ENCODE data around the gene PRPF19. TPM values are rescaled to one million over a fixed set of nuclear protein-coding genes. Genes with fewer than 3 reads are reported as not detected.

PRPF19 gene
- total and polyA plus RNA-seq, 2 donors from 2014 or later = 70.7 to 72.1 TPM

- Histone ChIP-seq H3K9me3 (ENCODE audit: control insufficient read depth in 2 of 3, insufficient read depth in 1 of 3, low read length in 3 of 3) (no peaks in the 10 kb centered on the region), H3K36me3 (ENCODE audit: control insufficient read depth in 2 of 3, insufficient read depth in 3 of 3, low read length in 3 of 3) (peaks cover 8 to 31% (median 21%) of the 10 kb centered on the region in 3 donors), H3K4me3 (ENCODE audit: low read length in 3 of 3) (no peak overlapping the region), H3K27ac (ENCODE audit: low read depth in 2 of 2, low read length in 2 of 2) (no peak overlapping the region), H3K9ac (ENCODE audit: low read length in 3 of 3) (no peak overlapping the region), H3K27me3 (ENCODE audit: control insufficient read depth, insufficient read depth, low read length) (no peaks in the 10 kb centered on the region), H3K4me1 (ENCODE audit: control insufficient read depth in 2 of 3, insufficient read depth in 2 of 3, low read depth in 1 of 3, low read length in 3 of 3) (peaks cover 0 to 12% (median 0%) of the 10 kb centered on the region in 3 donors)
- FAIRE-seq = no peak
- TF ChIP-seq CTCF (IDR thresholded peaks at IDR 0.05; ENCODE audit: borderline replicate concordance, extremely low read depth, insufficient read depth) = no peak
- peak in 1 of 5 donors; percentile 39 for DNase-seq
- intact Hi-C loops (cut with DNase I) = no loop called here
Measured at GRCh38 chr11:60921259-60921658, 14.9 kb upstream of the PRPF19 start.

DNA sequence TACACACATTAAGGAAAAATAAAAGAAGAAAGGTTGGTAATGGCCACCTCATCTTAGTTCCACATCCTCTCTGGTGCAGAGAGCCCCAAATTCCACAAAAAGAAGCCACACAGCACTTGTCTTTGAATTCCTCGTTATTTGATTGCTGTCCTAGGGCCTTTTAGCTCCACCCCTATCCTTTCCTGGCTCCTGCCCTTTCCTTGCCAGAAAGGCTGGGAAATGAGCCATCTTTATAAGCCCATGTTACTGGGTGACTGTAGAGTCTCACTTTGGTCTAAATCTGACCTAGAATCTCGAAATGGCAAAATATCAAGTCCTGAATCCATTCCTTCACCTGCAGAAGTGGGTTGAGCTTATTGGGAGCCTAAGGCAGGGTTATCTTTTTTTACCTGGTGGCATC is 13.6 kb upstream of the PRPF19 start:
- no peaks in the 10 kb centered on the region for H3K27me3 ChIP-seq (ENCODE audit: control insufficient read depth, insufficient read depth, low read length)
- peaks cover 8 to 31% (median 21%) of the 10 kb centered on the region in 3 donors for H3K36me3 ChIP-seq (ENCODE audit: control insufficient read depth in 2 of 3, insufficient read depth in 3 of 3, low read length in 3 of 3)
- peaks cover 3 to 18% (median 3%) of the 10 kb centered on the region in 3 donors for H3K4me1 ChIP-seq (ENCODE audit: control insufficient read depth in 2 of 3, insufficient read depth in 2 of 3, low read depth in 1 of 3, low read length in 3 of 3)
- intact Hi-C loops (cut with DNase I) = no loop called here
- H3K27ac ChIP-seq (ENCODE audit: low read depth in 2 of 2, low read length in 2 of 2) = no peak overlapping the region
- FAIRE-seq = no peak
- TF ChIP-seq CTCF (IDR thresholded peaks at IDR 0.05; ENCODE audit: borderline replicate concordance, extremely low read depth, insufficient read depth) = no peak
- no peak overlapping the region for H3K9ac ChIP-seq (ENCODE audit: low read length in 3 of 3)
- no peak overlapping the region for H3K4me3 ChIP-seq (ENCODE audit: low read length in 3 of 3)
- no peaks in the 10 kb centered on the region for H3K9me3 ChIP-seq (ENCODE audit: control insufficient read depth in 2 of 3, insufficient read depth in 1 of 3, low read length in 3 of 3)
- no peak for DNase-seq

GRCh38 chr11:60919320-60919719 is 12.9 kb upstream of the PRPF19 start:
- peaks cover 8 to 31% (median 21%) of the 10 kb centered on the region in 3 donors for H3K36me3 ChIP-seq (ENCODE audit: control insufficient read depth in 2 of 3, insufficient read depth in 3 of 3, low read length in 3 of 3)
- H3K9ac ChIP-seq (ENCODE audit: low read length in 3 of 3) = no peak overlapping the region
- H3K9me3 ChIP-seq (ENCODE audit: control insufficient read depth in 2 of 3, insufficient read depth in 1 of 3, low read length in 3 of 3) = no peaks in the 10 kb centered on the region
- H3K27me3 ChIP-seq (ENCODE audit: control insufficient read depth, insufficient read depth, low read length) = no peaks in the 10 kb centered on the region
- H3K4me3 ChIP-seq (ENCODE audit: low read length in 3 of 3) = no peak overlapping the region
- TF ChIP-seq CTCF (IDR thresholded peaks at IDR 0.05; ENCODE audit: borderline replicate concordance, extremely low read depth, insufficient read depth) = no peak
- FAIRE-seq = no peak
- no peak overlapping the region for H3K27ac ChIP-seq (ENCODE audit: low read depth in 2 of 2, low read length in 2 of 2)
- DNase-seq = no peak
- intact Hi-C loops (cut with DNase I) = no loop called here
- peaks cover 3 to 15% (median 6%) of the 10 kb centered on the region in 3 donors for H3K4me1 ChIP-seq (ENCODE audit: control insufficient read depth in 2 of 3, insufficient read depth in 2 of 3, low read depth in 1 of 3, low read length in 3 of 3)

DNA sequence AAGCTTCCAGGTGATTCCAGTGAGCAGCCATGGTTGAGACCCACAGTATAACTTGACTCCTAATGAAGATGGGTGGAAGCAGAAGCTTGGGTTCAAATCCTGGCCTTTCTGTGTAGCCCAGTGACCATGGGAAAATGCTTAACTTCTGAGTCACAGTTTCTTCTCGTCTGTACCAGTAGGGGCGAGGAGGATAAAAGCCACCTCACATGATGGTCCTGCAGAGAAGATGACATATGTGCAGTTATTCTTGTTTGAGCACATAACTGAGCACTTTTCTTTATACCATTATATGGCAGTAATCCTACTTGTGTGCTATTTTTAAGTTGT is 12.5 kb upstream of the PRPF19 start:
- no peaks in the 10 kb centered on the region for H3K27me3 ChIP-seq (ENCODE audit: control insufficient read depth, insufficient read depth, low read length)
- peaks cover 3 to 12% (median 6%) of the 10 kb centered on the region in 3 donors for H3K4me1 ChIP-seq (ENCODE audit: control insufficient read depth in 2 of 3, insufficient read depth in 2 of 3, low read depth in 1 of 3, low read length in 3 of 3)
- FAIRE-seq (no peak), DNase-seq (no peak)
- H3K9ac ChIP-seq (ENCODE audit: low read length in 3 of 3) = no peak overlapping the region
- peaks cover 8 to 31% (median 21%) of the 10 kb centered on the region in 3 donors for H3K36me3 ChIP-seq (ENCODE audit: control insufficient read depth in 2 of 3, insufficient read depth in 3 of 3, low read length in 3 of 3)
- H3K27ac ChIP-seq (ENCODE audit: low read depth in 2 of 2, low read length in 2 of 2) = no peak overlapping the region
- TF ChIP-seq CTCF (IDR thresholded peaks at IDR 0.05; ENCODE audit: borderline replicate concordance, extremely low read depth, insufficient read depth) = no peak
- intact Hi-C loops (cut with DNase I) = no loop called here
- H3K9me3 ChIP-seq (ENCODE audit: control insufficient read depth in 2 of 3, insufficient read depth in 1 of 3, low read length in 3 of 3) = no peaks in the 10 kb centered on the region
- no peak overlapping the region for H3K4me3 ChIP-seq (ENCODE audit: low read length in 3 of 3)
